GM12878 (cell line): ENCODE data around the gene POLR2L.

Source experiments
- BCL11A ChIP-seq: IDR thresholded peaks from 2 replicates; pipeline ENCODE4 v1.6.1; 2011; ENCODE audit warnings: low read depth, low read length
- BCL3 ChIP-seq: IDR thresholded peaks from 2 replicates; pipeline ENCODE4 v1.6.1; 2011; ENCODE audit warnings: borderline replicate concordance, low read depth, mild to moderate bottlenecking, moderate library complexity, low read length; ENCODE audit not compliant: insufficient read depth, poor library complexity, severe bottlenecking
- CTCF ChIP-seq, 3 experiments: IDR thresholded peaks in 2 of 3; conservative IDR thresholded peaks in 1 of 3; 2 replicates each; pipeline ENCODE4 v1.5.1; 2011; ENCODE audit warnings: low read depth in 3 of 3, low read length in 3 of 3, mild to moderate bottlenecking in 3 of 3, control low read depth in 2 of 3, moderate library complexity in 2 of 3, inconsistent platforms in 1 of 3, mixed read lengths in 1 of 3; ENCODE audit not compliant: control insufficient read depth in 2 of 3, insufficient read depth in 1 of 3; ENCODE audit errors: extremely low read depth in 1 of 3
- EP300 ChIP-seq, 2 experiments: fragments of 150-350 bp in 1 of 2; IDR thresholded peaks; 2 replicates each; pipeline ENCODE4 v1.6.1; 2011 to 2012; ENCODE audit warnings: low read depth in 2 of 2, low read length in 2 of 2, borderline replicate concordance in 1 of 2, improper control_type of control experiment in 1 of 2, inconsistent platforms in 1 of 2; ENCODE audit not compliant: control insufficient read depth in 1 of 2
- GABPA ChIP-seq: IDR thresholded peaks from 2 replicates; pipeline ENCODE4 v1.6.1; 2014; ENCODE audit warnings: antibody characterized with exemption, low read depth, mild to moderate bottlenecking, inconsistent platforms
- IRF4 ChIP-seq: IDR thresholded peaks from 2 replicates; pipeline ENCODE4 v1.6.1; 2011; ENCODE audit warnings: low read depth, low read length
- RAD21 ChIP-seq: IDR thresholded peaks from 2 replicates; pipeline ENCODE4 v1.6.1; 2011; ENCODE audit warnings: mild to moderate bottlenecking, low read depth, low read length, moderate library complexity; ENCODE audit not compliant: insufficient read depth
- RCOR1 ChIP-seq: conservative IDR thresholded peaks from 2 replicates; pipeline ENCODE4 v1.6.1; 2012; ENCODE audit warnings: low read depth, low read length, improper control_type of control experiment
- REST ChIP-seq: IDR thresholded peaks from 2 replicates; pipeline ENCODE4 v1.6.1; 2012; ENCODE audit warnings: mild to moderate bottlenecking, low read depth, low read length
- ZBTB33 ChIP-seq: fragments of 450-650 bp; IDR thresholded peaks from 2 replicates; pipeline ENCODE4 v1.6.1; 2017; ENCODE audit warnings: mild to moderate bottlenecking
- ZNF217 ChIP-seq: fragments of 450-650 bp; IDR thresholded peaks from 2 replicates; pipeline ENCODE4 v1.6.1; 2017; ENCODE audit warnings: antibody characterized with exemption, mild to moderate bottlenecking
- ZNF274 ChIP-seq: IDR thresholded peaks from one replicate; pipeline ENCODE4 v1.8.0; 2011; ENCODE audit not compliant: insufficient read length, insufficient read depth

GRCh38 chr11:884578-885070, 42.3 kb upstream of the POLR2L start:
- TF ChIP-seq ZNF274 (no peak), REST (no peak), CTCF (IDR thresholded peaks at IDR 0.05 in 2 of 3, conservative IDR thresholded peaks at IDR 0.05 in 1 of 3; ENCODE audit: control insufficient read depth in 2 of 3, extremely low read depth in 1 of 3, insufficient read depth in 1 of 3, low read depth in 3 of 3, low read length in 3 of 3) (no peak), BCL11A (no peak), RAD21 (no peak), RCOR1 (no peak), ZNF217 (no peak), EP300 (IDR thresholded peaks at IDR 0.05; ENCODE audit: borderline replicate concordance in 1 of 2, control insufficient read depth in 1 of 2, low read depth in 2 of 2, low read length in 2 of 2) (no peak), BCL3 (no peak), GABPA (no peak), ZBTB33 (no peak), IRF4 (no peak)
